ENCODE data around the gene MAD2L2.

MAD2L2 gene

GRCh38 chr1:11691928-11692711 lies 11.2 kb upstream of the MAD2L2 start:
- Histone ChIP-seq H3K9me3 (ENCODE audit: insufficient read depth, low read depth, low read length) (no peaks in the 10 kb centered on the region), H3K27ac (ENCODE audit: low read length) (peak overlapping the region; percentile 39), H3K4me3 (ENCODE audit: low read length) (peak overlapping the region; percentile 88), H3K36me3 (ENCODE audit: insufficient read depth, low read depth, low read length) (0 out of 2 replicates have a peak, but pooled peaks cover 6% of the 10 kb centered on the region), H3K9ac (ENCODE audit: low read depth, low read length) (peak overlapping the region; percentile 97; the same call in 1 of the 2 replicates), H3K27me3 (ENCODE audit: insufficient read depth, low read length) (peaks cover 15% of the 10 kb centered on the region; the same call in 1 of the 2 replicates), H3K4me1 (ENCODE audit: insufficient read depth, low read length) (peaks cover 15% of the 10 kb centered on the region; the same call in 1 of the 2 replicates)

- H3K36me3 ChIP-seq (ENCODE audit: insufficient read depth, low read depth, low read length) = peaks cover 8% of the 10 kb centered on the region; the same call in 1 of the 2 replicates
- H3K27me3 ChIP-seq (ENCODE audit: insufficient read depth, low read length) = peaks cover 15% of the 10 kb centered on the region; the same call in 1 of the 2 replicates
- peak within 1 kb of the TSS; percentile 97 for H3K9ac ChIP-seq (ENCODE audit: low read depth, low read length)
- H3K9me3 ChIP-seq (ENCODE audit: insufficient read depth, low read depth, low read length) = no peaks in the 10 kb centered on the region
- peaks cover 15% of the 10 kb centered on the region; the same call in 1 of the 2 replicates for H3K4me1 ChIP-seq (ENCODE audit: insufficient read depth, low read length)
- peak within 1 kb of the TSS; percentile 72 for H3K27ac ChIP-seq (ENCODE audit: low read length)
- peak within 1 kb of the TSS; percentile 88 for H3K4me3 ChIP-seq (ENCODE audit: low read length)
Observed at GRCh38 chr1:11691302-11691914, 10.5 kb upstream of the MAD2L2 start, which contains the start of gene DRAXIN. TSS of gene DRAXIN (plus strand) at chr1:11691710. CDS start at chr1:11706259, 14,549 bp downstream.

- peaks cover 15% of the 10 kb centered on the region; the same call in 1 of the 2 replicates for H3K27me3 ChIP-seq (ENCODE audit: insufficient read depth, low read length)
- peak overlapping the region; percentile 72 for H3K27ac ChIP-seq (ENCODE audit: low read length)
- H3K36me3 ChIP-seq (ENCODE audit: insufficient read depth, low read depth, low read length) = peaks cover 15% of the 10 kb centered on the region; the same call in 1 of the 2 replicates
- H3K4me1 ChIP-seq (ENCODE audit: insufficient read depth, low read length) = peaks cover 21% of the 10 kb centered on the region; the same call in 1 of the 2 replicates
- H3K9me3 ChIP-seq (ENCODE audit: insufficient read depth, low read depth, low read length) = no peaks in the 10 kb centered on the region
- peak overlapping the region; percentile 97 for H3K9ac ChIP-seq (ENCODE audit: low read depth, low read length)
- peak overlapping the region; percentile 88 for H3K4me3 ChIP-seq (ENCODE audit: low read length)
Observed at GRCh38 chr1:11690397-11691301, 9.7 kb upstream of the MAD2L2 start.

GRCh38 chr1:11688506-11688905 lies 7.6 kb upstream of the MAD2L2 start:
- Histone ChIP-seq H3K27ac (ENCODE audit: low read length) (peak overlapping the region; percentile 73), H3K36me3 (ENCODE audit: insufficient read depth, low read depth, low read length) (peaks cover 15% of the 10 kb centered on the region; the same call in 1 of the 2 replicates), H3K27me3 (ENCODE audit: insufficient read depth, low read length) (peaks cover 15% of the 10 kb centered on the region; the same call in 1 of the 2 replicates), H3K9ac (ENCODE audit: low read depth, low read length) (peak overlapping the region; percentile 97; the same call in 1 of the 2 replicates), H3K4me1 (ENCODE audit: insufficient read depth, low read length) (peaks cover 33% of the 10 kb centered on the region), H3K4me3 (ENCODE audit: low read length) (peak overlapping the region; percentile 88; the same call in 1 of the 2 replicates), H3K9me3 (ENCODE audit: insufficient read depth, low read depth, low read length) (no peaks in the 10 kb centered on the region)

- H3K9me3 ChIP-seq (ENCODE audit: insufficient read depth, low read depth, low read length) = no peaks in the 10 kb centered on the region
- H3K4me3 ChIP-seq (ENCODE audit: low read length) = no peak overlapping the region
- no peaks in the 10 kb centered on the region for H3K27me3 ChIP-seq (ENCODE audit: insufficient read depth, low read length)
- no peak overlapping the region for H3K27ac ChIP-seq (ENCODE audit: low read length)
- H3K36me3 ChIP-seq (ENCODE audit: insufficient read depth, low read depth, low read length) = peaks cover 15% of the 10 kb centered on the region; the same call in 1 of the 2 replicates
- peaks cover 42% of the 10 kb centered on the region for H3K4me1 ChIP-seq (ENCODE audit: insufficient read depth, low read length)
- H3K9ac ChIP-seq (ENCODE audit: low read depth, low read length) = peak overlapping the region; percentile 37; the same call in 1 of the 2 replicates
Observed at GRCh38 chr1:11685210-11685752, 4.3 kb upstream of the MAD2L2 start.

- no peaks in the 10 kb centered on the region for H3K9me3 ChIP-seq (ENCODE audit: insufficient read depth, low read depth, low read length)
- H3K4me3 ChIP-seq (ENCODE audit: low read length) = no peak overlapping the region
- peaks cover 22% of the 10 kb centered on the region for H3K36me3 ChIP-seq (ENCODE audit: insufficient read depth, low read depth, low read length)
- no peak overlapping the region for H3K27ac ChIP-seq (ENCODE audit: low read length)
- H3K27me3 ChIP-seq (ENCODE audit: insufficient read depth, low read length) = no peaks in the 10 kb centered on the region
- H3K9ac ChIP-seq (ENCODE audit: low read depth, low read length) = peak overlapping the region; percentile 37; the same call in 1 of the 2 replicates
- peaks cover 41% of the 10 kb centered on the region for H3K4me1 ChIP-seq (ENCODE audit: insufficient read depth, low read length)
Observed at GRCh38 chr1:11684070-11684469, 3.1 kb upstream of the MAD2L2 start.

GRCh38 chr1:11682799-11683198 lies 1.9 kb upstream of the MAD2L2 start:
- Histone ChIP-seq H3K27me3 (ENCODE audit: insufficient read depth, low read length) (no peaks in the 10 kb centered on the region), H3K27ac (ENCODE audit: low read length) (peak overlapping the region; percentile 72), H3K36me3 (ENCODE audit: insufficient read depth, low read depth, low read length) (peaks cover 33% of the 10 kb centered on the region), H3K4me3 (ENCODE audit: low read length) (peak overlapping the region; percentile 96), H3K9me3 (ENCODE audit: insufficient read depth, low read depth, low read length) (no peaks in the 10 kb centered on the region), H3K9ac (ENCODE audit: low read depth, low read length) (peak overlapping the region; percentile 54), H3K4me1 (ENCODE audit: insufficient read depth, low read length) (peaks cover 36% of the 10 kb centered on the region)

GRCh38 chr1:11682287-11682771 lies 1.4 kb upstream of the MAD2L2 start:
- peak overlapping the region; percentile 96 for H3K4me3 ChIP-seq (ENCODE audit: low read length)
- no peaks in the 10 kb centered on the region for H3K27me3 ChIP-seq (ENCODE audit: insufficient read depth, low read length)
- peak overlapping the region; percentile 95 for H3K27ac ChIP-seq (ENCODE audit: low read length)
- H3K4me1 ChIP-seq (ENCODE audit: insufficient read depth, low read length) = peaks cover 36% of the 10 kb centered on the region
- peak overlapping the region; percentile 97 for H3K9ac ChIP-seq (ENCODE audit: low read depth, low read length)
- peaks cover 33% of the 10 kb centered on the region for H3K36me3 ChIP-seq (ENCODE audit: insufficient read depth, low read depth, low read length)
- H3K9me3 ChIP-seq (ENCODE audit: insufficient read depth, low read depth, low read length) = no peaks in the 10 kb centered on the region

GRCh38 chr1:11680270-11681070 lies 478 bp downstream of the MAD2L2 start:
- no peaks in the 10 kb centered on the region for H3K27me3 ChIP-seq (ENCODE audit: insufficient read depth, low read length)
- H3K9me3 ChIP-seq (ENCODE audit: insufficient read depth, low read depth, low read length) = no peaks in the 10 kb centered on the region
- H3K9ac ChIP-seq (ENCODE audit: low read depth, low read length) = peak overlapping the region; percentile 97
- peaks cover 30% of the 10 kb centered on the region for H3K4me1 ChIP-seq (ENCODE audit: insufficient read depth, low read length)
- H3K4me3 ChIP-seq (ENCODE audit: low read length) = peak overlapping the region; percentile 96
- H3K36me3 ChIP-seq (ENCODE audit: insufficient read depth, low read depth, low read length) = peaks cover 41% of the 10 kb centered on the region
- peak overlapping the region; percentile 99 for H3K27ac ChIP-seq (ENCODE audit: low read length)

- Histone ChIP-seq H3K27ac (ENCODE audit: low read length) (no peak overlapping the region), H3K9me3 (ENCODE audit: insufficient read depth, low read depth, low read length) (no peaks in the 10 kb centered on the region), H3K4me1 (ENCODE audit: insufficient read depth, low read length) (peaks cover 14% of the 10 kb centered on the region), H3K4me3 (ENCODE audit: low read length) (no peak overlapping the region), H3K27me3 (ENCODE audit: insufficient read depth, low read length) (no peaks in the 10 kb centered on the region), H3K36me3 (ENCODE audit: insufficient read depth, low read depth, low read length) (peaks cover 60% of the 10 kb centered on the region), H3K9ac (ENCODE audit: low read depth, low read length) (no peak overlapping the region)
Observed at GRCh38 chr1:11678442-11678841, 2.5 kb downstream of the MAD2L2 start.

All from iPS-20b (cell line).